ENCODE results near the gene MAFG.

MAFG gene

GRCh38 chr17:81895400-81895799 is 32.1 kb downstream of the MAFG start:
- Histone ChIP-seq H3K4me3 (no peak overlapping the region), H3K36me3 (peaks cover 36 to 66% (median 36%) of the 10 kb centered on the region in 3 donors), H3K4me1 (peaks cover 0 to 21% (median 13%) of the 10 kb centered on the region in 4 donors), H3K9me3 (no peaks in the 10 kb centered on the region), H3K27ac (no peak overlapping the region), H3K27me3 (no peaks in the 10 kb centered on the region)
- intact Hi-C loops (cut with DNase I; ENCODE audit: low total_unique reads): no loop called here
- DNase-seq: no peak
- no peak for TF ChIP-seq CTCF (IDR thresholded peaks at IDR 0.05)

- DNase-seq: no peak
- TF ChIP-seq CTCF (IDR thresholded peaks at IDR 0.05): no peak
- Histone ChIP-seq H3K36me3 (peaks cover 40 to 65% (median 47%) of the 10 kb centered on the region in 3 donors), H3K4me1 (peaks cover 0 to 32% (median 25%) of the 10 kb centered on the region in 4 donors), H3K4me3 (peak overlapping the region; percentile 90 to 98), H3K27me3 (no peaks in the 10 kb centered on the region), H3K27ac (peak overlapping the region; percentile 95 to 96), H3K9me3 (no peaks in the 10 kb centered on the region)
- intact Hi-C loops (cut with DNase I; ENCODE audit: low total_unique reads): no loop called here
These were observed 36.3 kb downstream of the MAFG start for GRCh38 chr17:81891303-81891552.

GRCh38 chr17:81890447-81891302 is 36.9 kb downstream of the MAFG start:
- DNase-seq: peak in 1 of 2 donors; percentile 65
- Histone ChIP-seq H3K9me3 (no peaks in the 10 kb centered on the region), H3K27me3 (no peaks in the 10 kb centered on the region), H3K4me3 (peak overlapping the region; percentile 90 to 98), H3K27ac (peak overlapping the region; percentile 95 to 96), H3K36me3 (peaks cover 35 to 65% (median 47%) of the 10 kb centered on the region in 3 donors), H3K4me1 (peaks cover 0 to 32% (median 25%) of the 10 kb centered on the region in 4 donors)
- intact Hi-C loops (cut with DNase I; ENCODE audit: low total_unique reads): no loop called here
- no peak for TF ChIP-seq CTCF (IDR thresholded peaks at IDR 0.05)

- peaks cover 32 to 66% (median 52%) of the 10 kb centered on the region in 3 donors for H3K36me3 ChIP-seq
- no peak for DNase-seq
- intact Hi-C loops (cut with DNase I; ENCODE audit: low total_unique reads): no loop called here
- no peaks in the 10 kb centered on the region for H3K27me3 ChIP-seq
- H3K27ac ChIP-seq: no peak overlapping the region
- no peaks in the 10 kb centered on the region for H3K9me3 ChIP-seq
- H3K4me1 ChIP-seq: peaks cover 0 to 42% (median 31%) of the 10 kb centered on the region in 4 donors
- no peak overlapping the region for H3K4me3 ChIP-seq
- TF ChIP-seq CTCF (IDR thresholded peaks at IDR 0.05): no peak
These were observed 37.9 kb downstream of the MAFG start for GRCh38 chr17:81889602-81890001.

GRCh38 chr17:81888988-81889595 is 38.4 kb downstream of the MAFG start:
- Histone ChIP-seq H3K4me1 (peaks cover 0 to 46% (median 34%) of the 10 kb centered on the region in 4 donors), H3K27ac (no peak overlapping the region), H3K4me3 (no peak overlapping the region), H3K27me3 (no peaks in the 10 kb centered on the region), H3K36me3 (peaks cover 32 to 66% (median 53%) of the 10 kb centered on the region in 3 donors), H3K9me3 (no peaks in the 10 kb centered on the region)
- no peak for TF ChIP-seq CTCF (IDR thresholded peaks at IDR 0.05)
- peak in 1 of 2 donors; percentile 64 for DNase-seq
- intact Hi-C loops (cut with DNase I; ENCODE audit: low total_unique reads): no loop called here
